NOMO-1 (cell line): ENCODE measurements around the gene DSPP.
"Not testable (repeated sequence)": the region's sequence is repeated elsewhere in the genome, so short reads cannot be mapped to it uniquely, and the experiment has no call there.

ENCODE experiments used
- DNase-seq, 2 experiments: peaks; one replicate each; lab custom pipeline; 2025; ENCODE audit not compliant: unreplicated experiment in 2 of 2; lab: John Stamatoyannopoulos, UW

Gene DSPP

GRCh38 chr4:87608229-87608628 lies at the start of gene DSPP:
DSPP (plus strand) TSS chr4:87608529; CDS start chr4:87610909, 2,380 bp downstream.
- DNase-seq: no peak

GRCh38 chr4:87559090-87559837 lies 49.1 kb upstream of the DSPP start:
- DNase-seq: peak; percentile 68 to 78

- DNase-seq: no peak
Observed at GRCh38 chr4:87560802-87561201, 47.5 kb upstream of the DSPP start.

GRCh38 chr4:87565746-87566145 lies 42.6 kb upstream of the DSPP start:
- DNase-seq: no peak

GRCh38 chr4:87566276-87566675 lies 42.1 kb upstream of the DSPP start:
- no peak for DNase-seq

GRCh38 chr4:87567191-87567590 lies 41.1 kb upstream of the DSPP start:
- DNase-seq: no peak

- no peak for DNase-seq
Observed at GRCh38 chr4:87570290-87570805, 38.0 kb upstream of the DSPP start.

GRCh38 chr4:87574376-87574775 lies 34.0 kb upstream of the DSPP start:
- not testable (repeated sequence) for DNase-seq

GRCh38 chr4:87574996-87575395 lies 33.3 kb upstream of the DSPP start:
- DNase-seq: no peak

GRCh38 chr4:87575408-87575807 lies 32.9 kb upstream of the DSPP start:
- no peak for DNase-seq

GRCh38 chr4:87575983-87576382 lies 32.3 kb upstream of the DSPP start:
- DNase-seq: no peak

- no peak for DNase-seq
Observed at GRCh38 chr4:87579478-87579877, 28.9 kb upstream of the DSPP start.

GRCh38 chr4:87580057-87580456 lies 28.3 kb upstream of the DSPP start:
- DNase-seq: no peak

GRCh38 chr4:87584222-87584908 lies 24.0 kb upstream of the DSPP start:
- no peak for DNase-seq

GRCh38 chr4:87589531-87589930 lies 18.8 kb upstream of the DSPP start:
- DNase-seq: no peak

GRCh38 chr4:87592124-87592523 lies 16.2 kb upstream of the DSPP start:
- DNase-seq: no peak

- DNase-seq: peak; percentile 22 to 63
Observed at GRCh38 chr4:87601361-87601760, 7.0 kb upstream of the DSPP start.

- no peak for DNase-seq
Observed at GRCh38 chr4:87614292-87614890, 6.1 kb downstream of the DSPP start.

- no peak for DNase-seq
Observed at GRCh38 chr4:87616268-87616667, 7.9 kb downstream of the DSPP start.

- no peak for DNase-seq
Observed at GRCh38 chr4:87620086-87620485, 11.8 kb downstream of the DSPP start.

- no peak for DNase-seq
Observed at GRCh38 chr4:87620491-87620890, 12.2 kb downstream of the DSPP start.

GRCh38 chr4:87622303-87622702 lies 14.0 kb downstream of the DSPP start:
- DNase-seq: no peak
